Osteocyte (in vitro differentiated cells): ENCODE results near the gene ARID4B. TPM values are rescaled to one million over a fixed set of nuclear protein-coding genes. Genes with fewer than 3 reads are reported as not detected.
"Not testable (repeated sequence)": the region's sequence is repeated elsewhere in the genome, so short reads cannot be mapped to it uniquely, and the experiment has no call there.

ENCODE experiments used
- DNase-seq: peaks from one replicate; pipeline ENCODE4 v3.0.0; 2021; ENCODE audit warnings: mixed read lengths; ENCODE audit not compliant: unreplicated experiment; ENCODE audit errors: extremely low spot score
- H3K27ac Mint-ChIP-seq: one replicate; pipeline ENCODE4 v1.8.0; 2021; ENCODE audit warnings: mild to moderate bottlenecking, mixed read lengths; ENCODE audit not compliant: unreplicated experiment
- H3K27me3 Mint-ChIP-seq: one replicate; pipeline ENCODE4 v1.8.0; 2021; ENCODE audit warnings: mixed read lengths; ENCODE audit not compliant: unreplicated experiment
- H3K36me3 Mint-ChIP-seq: one replicate; pipeline ENCODE4 v1.8.0; 2021; ENCODE audit warnings: mixed read lengths; ENCODE audit not compliant: unreplicated experiment
- H3K4me1 Mint-ChIP-seq: one replicate; pipeline ENCODE4 v1.8.0; 2021; ENCODE audit warnings: mixed read lengths; ENCODE audit not compliant: unreplicated experiment
- H3K4me3 Mint-ChIP-seq: one replicate; pipeline ENCODE4 v1.8.0; 2021; ENCODE audit warnings: mild to moderate bottlenecking, moderate library complexity, mixed read lengths; ENCODE audit not compliant: unreplicated experiment
- H3K9me3 Mint-ChIP-seq: one replicate; pipeline ENCODE4 v1.8.0; 2021; ENCODE audit warnings: mixed read lengths; ENCODE audit not compliant: unreplicated experiment
- total RNA-seq: library from RNA; stranded (reverse); gene quantifications from 2 replicates; pipeline ENCODE4 v1.2.1, GENCODE V29; 2021
- TF ChIP-seq, protein P1 (sequence below): fragments of 200-600 bp; sonication (generic); IDR thresholded peaks from 2 replicates; pipeline ENCODE4 v1.5.0; 2021; ENCODE audit warnings: antibody characterized with exemption, mild to moderate bottlenecking, moderate library complexity

Gene ARID4B
- total RNA-seq, 1 donor from 2014 or later: 41.3 TPM

DNA sequence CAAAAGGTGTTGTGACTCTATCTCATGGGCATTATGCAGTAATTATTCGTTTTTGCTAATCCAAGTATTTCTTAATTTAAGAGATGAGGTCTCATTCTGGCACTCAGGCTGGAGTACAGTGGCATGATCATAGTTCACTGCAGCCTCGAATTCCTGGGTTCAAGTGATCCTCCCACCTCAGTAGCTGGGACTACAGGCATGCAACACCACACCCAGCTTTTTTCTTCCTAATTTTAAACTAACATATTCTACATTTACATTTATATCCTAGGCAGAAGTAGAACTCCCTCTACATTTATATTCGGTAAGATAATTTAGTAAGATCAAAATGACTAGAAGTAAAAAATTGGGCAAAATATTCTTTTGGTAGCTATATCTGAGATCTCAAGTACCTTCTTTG lies 116.5 kb downstream of the ARID4B start:
- peaks cover 29% of the 10 kb centered on the region for H3K36me3 Mint-ChIP-seq
- DNase-seq: no peak
- H3K9me3 Mint-ChIP-seq: no peaks in the 10 kb centered on the region
- H3K4me1 Mint-ChIP-seq: no peaks in the 10 kb centered on the region
- H3K27me3 Mint-ChIP-seq: no peaks in the 10 kb centered on the region
- H3K27ac Mint-ChIP-seq: no peak overlapping the region
- no peak overlapping the region for H3K4me3 Mint-ChIP-seq
- TF ChIP-seq, protein P1, sequence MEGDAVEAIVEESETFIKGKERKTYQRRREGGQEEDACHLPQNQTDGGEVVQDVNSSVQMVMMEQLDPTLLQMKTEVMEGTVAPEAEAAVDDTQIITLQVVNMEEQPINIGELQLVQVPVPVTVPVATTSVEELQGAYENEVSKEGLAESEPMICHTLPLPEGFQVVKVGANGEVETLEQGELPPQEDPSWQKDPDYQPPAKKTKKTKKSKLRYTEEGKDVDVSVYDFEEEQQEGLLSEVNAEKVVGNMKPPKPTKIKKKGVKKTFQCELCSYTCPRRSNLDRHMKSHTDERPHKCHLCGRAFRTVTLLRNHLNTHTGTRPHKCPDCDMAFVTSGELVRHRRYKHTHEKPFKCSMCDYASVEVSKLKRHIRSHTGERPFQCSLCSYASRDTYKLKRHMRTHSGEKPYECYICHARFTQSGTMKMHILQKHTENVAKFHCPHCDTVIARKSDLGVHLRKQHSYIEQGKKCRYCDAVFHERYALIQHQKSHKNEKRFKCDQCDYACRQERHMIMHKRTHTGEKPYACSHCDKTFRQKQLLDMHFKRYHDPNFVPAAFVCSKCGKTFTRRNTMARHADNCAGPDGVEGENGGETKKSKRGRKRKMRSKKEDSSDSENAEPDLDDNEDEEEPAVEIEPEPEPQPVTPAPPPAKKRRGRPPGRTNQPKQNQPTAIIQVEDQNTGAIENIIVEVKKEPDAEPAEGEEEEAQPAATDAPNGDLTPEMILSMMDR: no peak

DNA sequence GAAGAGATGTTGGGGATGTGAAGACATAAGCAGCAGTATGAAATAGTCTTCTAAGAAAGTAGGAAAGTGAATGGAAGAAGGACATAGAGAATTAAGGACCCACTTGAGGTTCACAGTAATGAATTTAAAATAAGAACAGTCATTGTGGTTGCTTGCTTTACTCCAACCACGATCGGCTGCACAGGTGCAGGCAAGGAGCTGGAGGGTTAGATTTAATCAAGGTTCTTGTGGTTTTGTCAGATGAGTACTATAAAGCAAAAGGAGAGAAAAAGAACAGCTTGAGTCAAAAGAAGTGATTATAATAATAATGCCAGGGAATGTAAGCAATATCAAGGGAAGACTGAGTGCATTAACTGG lies 120.8 kb downstream of the ARID4B start:
- Mint-ChIP-seq H3K4me3 (no peak overlapping the region), H3K27ac (no peak overlapping the region), H3K4me1 (peaks cover 2% of the 10 kb centered on the region), H3K9me3 (no peaks in the 10 kb centered on the region), H3K27me3 (no peaks in the 10 kb centered on the region), H3K36me3 (peaks cover 38% of the 10 kb centered on the region)
- TF ChIP-seq, protein P1: no peak
- no peak for DNase-seq

DNA sequence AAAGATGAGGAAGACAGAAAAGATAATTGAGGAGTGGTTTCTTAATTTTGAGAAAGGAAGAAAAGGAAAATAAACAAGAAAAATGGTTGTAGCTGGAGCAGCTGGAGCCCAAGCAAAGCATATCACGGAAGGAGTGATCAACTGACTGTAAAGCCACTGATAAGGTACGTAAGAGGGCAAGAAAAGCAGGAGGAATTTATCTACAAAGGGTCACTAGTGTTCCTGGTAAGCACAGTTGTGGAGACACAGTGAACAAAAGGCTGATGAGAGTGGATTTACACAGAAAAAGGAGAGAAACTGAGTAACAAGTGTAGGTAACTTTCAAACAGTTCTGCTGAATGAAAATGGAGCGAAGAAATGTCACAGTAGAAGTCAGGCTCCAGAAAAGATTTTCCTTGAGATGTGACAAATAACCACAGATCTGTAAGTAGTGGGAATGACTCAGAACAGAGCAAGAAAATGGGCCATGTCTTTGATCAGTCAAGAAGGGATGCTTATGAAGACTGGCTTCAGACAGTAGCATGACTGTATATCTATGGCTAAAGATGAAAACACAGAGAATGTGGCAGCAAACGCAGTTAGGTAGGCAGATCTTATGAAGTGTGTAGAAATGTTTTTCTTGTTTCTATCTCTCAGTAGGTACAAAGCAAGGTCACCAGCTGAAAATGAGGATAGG lies 121.3 kb downstream of the ARID4B start:
- H3K27me3 Mint-ChIP-seq: no peaks in the 10 kb centered on the region
- no peak overlapping the region for H3K27ac Mint-ChIP-seq
- TF ChIP-seq, protein P1: no peak
- no peak overlapping the region for H3K4me3 Mint-ChIP-seq
- no peaks in the 10 kb centered on the region for H3K9me3 Mint-ChIP-seq
- peaks cover 37% of the 10 kb centered on the region for H3K36me3 Mint-ChIP-seq
- DNase-seq: no peak
- peaks cover 2% of the 10 kb centered on the region for H3K4me1 Mint-ChIP-seq

DNA sequence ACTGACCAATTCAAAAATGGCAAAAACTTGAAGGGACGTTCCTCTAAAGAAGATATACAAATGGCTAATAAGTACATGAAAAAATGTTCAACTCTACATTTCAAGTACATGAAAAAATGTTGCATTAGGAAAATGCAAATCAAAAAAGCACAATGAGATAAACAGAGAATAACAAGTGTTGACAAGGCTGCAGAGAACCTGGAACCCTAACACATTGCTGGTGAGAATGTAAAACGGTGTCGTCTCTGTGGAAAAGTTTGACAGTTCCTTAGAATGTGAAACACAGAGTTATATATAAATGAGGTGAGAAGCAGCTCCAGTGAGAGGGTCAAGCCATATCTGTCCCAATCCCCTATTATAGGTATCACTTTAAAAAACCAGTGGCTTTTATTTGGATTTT lies 122.3 kb downstream of the ARID4B start:
- H3K4me1 Mint-ChIP-seq: peaks cover 2% of the 10 kb centered on the region
- H3K9me3 Mint-ChIP-seq: no peaks in the 10 kb centered on the region
- no peaks in the 10 kb centered on the region for H3K27me3 Mint-ChIP-seq
- no peak for DNase-seq
- no peak overlapping the region for H3K27ac Mint-ChIP-seq
- peaks cover 33% of the 10 kb centered on the region for H3K36me3 Mint-ChIP-seq
- TF ChIP-seq, protein P1: no peak
- no peak overlapping the region for H3K4me3 Mint-ChIP-seq

DNA sequence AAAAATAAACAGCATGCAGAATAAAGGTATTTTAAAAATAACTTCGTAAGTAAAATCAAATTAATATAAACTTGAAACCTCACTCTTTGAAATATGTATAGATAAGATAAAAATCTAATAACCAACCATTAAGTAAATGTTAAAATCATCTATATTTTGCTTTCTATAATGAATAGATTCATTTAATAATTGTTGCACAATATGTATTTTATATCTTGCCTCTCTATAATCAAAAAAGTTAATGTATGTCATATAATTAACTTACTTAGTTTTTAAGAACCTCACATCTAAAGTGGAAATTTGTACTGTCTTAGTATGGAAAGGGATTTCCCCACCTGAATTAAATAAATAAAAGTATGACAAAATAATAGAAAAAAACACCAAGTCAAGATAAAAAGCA lies 124.6 kb downstream of the ARID4B start:
- TF ChIP-seq, protein P1: no peak
- Mint-ChIP-seq H3K9me3 (no peaks in the 10 kb centered on the region), H3K27ac (no peak overlapping the region), H3K4me1 (peaks cover 11% of the 10 kb centered on the region), H3K4me3 (no peak overlapping the region), H3K27me3 (no peaks in the 10 kb centered on the region), H3K36me3 (peaks cover 24% of the 10 kb centered on the region)
- DNase-seq: no peak

DNA sequence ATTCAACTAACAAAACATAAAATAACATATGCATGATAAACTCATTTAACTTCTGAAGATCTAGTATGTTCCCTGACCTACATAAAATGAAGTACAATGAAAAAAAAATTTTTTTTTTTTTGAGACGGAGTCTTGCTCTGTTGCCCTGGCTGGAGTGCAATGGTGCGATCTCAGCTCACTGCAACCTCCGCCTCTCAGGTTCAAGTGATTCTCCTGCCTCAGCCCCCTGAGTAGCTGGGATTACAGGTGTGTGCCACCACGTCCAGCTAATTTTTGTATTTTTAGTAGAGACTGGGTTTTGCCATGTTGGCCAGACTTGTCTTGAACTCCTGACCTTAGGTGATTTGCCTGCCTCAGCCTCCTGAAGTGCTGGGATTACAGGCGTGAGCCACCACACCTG lies 125.5 kb downstream of the ARID4B start:
- H3K36me3 Mint-ChIP-seq: peaks cover 24% of the 10 kb centered on the region
- H3K9me3 Mint-ChIP-seq, H3K4me3 Mint-ChIP-seq, DNase-seq, H3K27ac Mint-ChIP-seq, H3K27me3 Mint-ChIP-seq: not testable (repeated sequence)
- peaks cover 11% of the 10 kb centered on the region for H3K4me1 Mint-ChIP-seq
